ENCODE measurements around the gene FZD8.

GRCh38 chr10:35606430-35606829 is 35.7 kb downstream of the FZD8 start:
- TF ChIP-seq CTCF (tag by site-specific recombination; IDR thresholded peaks at IDR 0.05) (no peak), ZNF416 (tag by site-specific recombination; IDR thresholded peaks at IDR 0.05) (no peak), ZNF473 (tag by site-specific recombination; IDR thresholded peaks at IDR 0.05) (no peak), TRIM28 (IDR thresholded peaks at IDR 0.05; ENCODE audit: borderline replicate concordance, low read length) (no peak), ZNF146 (tag by site-specific recombination; IDR thresholded peaks at IDR 0.05) (no peak), REPIN1 (tag by site-specific recombination; IDR thresholded peaks at IDR 0.05; ENCODE audit: low read depth) (no peak), ZNF660 (tag by site-specific recombination; IDR thresholded peaks at IDR 0.05) (no peak), PRDM4 (tag by site-specific recombination; IDR thresholded peaks at IDR 0.05) (no peak), ZNF292 (tag by site-specific recombination; IDR thresholded peaks at IDR 0.05; ENCODE audit: borderline replicate concordance, low read depth) (no peak)
